A673 (cell line): ENCODE results near the gene C15orf62.

ENCODE experiments used
- CTCF ChIP-seq: fragments of 300-800, 200-600 bp; sonication (generic); conservative IDR thresholded peaks from 2 replicates; pipeline ENCODE4 v1.5.1; 2017; ENCODE audit warnings: low read depth, mild to moderate bottlenecking, antibody characterized with exemption, low read length, moderate library complexity, mixed read lengths
- EZH2 ChIP-seq: fragments of 200-600 bp; sonication (generic); IDR thresholded peaks from 2 replicates; pipeline ENCODE4 v1.6.1; 2017; ENCODE audit warnings: borderline replicate concordance, low read depth, mild to moderate bottlenecking, mixed read lengths, antibody characterized with exemption, low read length; ENCODE audit not compliant: poor library complexity, severe bottlenecking

GRCh38 chr15:40803688-40804087 lies 33.9 kb downstream of the C15orf62 start:
- TF ChIP-seq CTCF (no peak), EZH2 (no peak)
